GM10266 (cell line): Measurements from ENCODE around the gene ARHGEF12.

Experiments
- DNase-seq: peaks from one replicate; pipeline ENCODE4 v3.0.0; 2012; ENCODE audit errors: extremely low spot score
- TF ChIP-seq, protein P1 (sequence below): IDR thresholded peaks from 2 replicates; pipeline ENCODE4 v1.5.1; 2012; ENCODE audit warnings: mild to moderate bottlenecking, low read depth; ENCODE audit not compliant: control insufficient read depth, insufficient read depth; ENCODE audit errors: missing control alignments

ARHGEF12 gene

DNA sequence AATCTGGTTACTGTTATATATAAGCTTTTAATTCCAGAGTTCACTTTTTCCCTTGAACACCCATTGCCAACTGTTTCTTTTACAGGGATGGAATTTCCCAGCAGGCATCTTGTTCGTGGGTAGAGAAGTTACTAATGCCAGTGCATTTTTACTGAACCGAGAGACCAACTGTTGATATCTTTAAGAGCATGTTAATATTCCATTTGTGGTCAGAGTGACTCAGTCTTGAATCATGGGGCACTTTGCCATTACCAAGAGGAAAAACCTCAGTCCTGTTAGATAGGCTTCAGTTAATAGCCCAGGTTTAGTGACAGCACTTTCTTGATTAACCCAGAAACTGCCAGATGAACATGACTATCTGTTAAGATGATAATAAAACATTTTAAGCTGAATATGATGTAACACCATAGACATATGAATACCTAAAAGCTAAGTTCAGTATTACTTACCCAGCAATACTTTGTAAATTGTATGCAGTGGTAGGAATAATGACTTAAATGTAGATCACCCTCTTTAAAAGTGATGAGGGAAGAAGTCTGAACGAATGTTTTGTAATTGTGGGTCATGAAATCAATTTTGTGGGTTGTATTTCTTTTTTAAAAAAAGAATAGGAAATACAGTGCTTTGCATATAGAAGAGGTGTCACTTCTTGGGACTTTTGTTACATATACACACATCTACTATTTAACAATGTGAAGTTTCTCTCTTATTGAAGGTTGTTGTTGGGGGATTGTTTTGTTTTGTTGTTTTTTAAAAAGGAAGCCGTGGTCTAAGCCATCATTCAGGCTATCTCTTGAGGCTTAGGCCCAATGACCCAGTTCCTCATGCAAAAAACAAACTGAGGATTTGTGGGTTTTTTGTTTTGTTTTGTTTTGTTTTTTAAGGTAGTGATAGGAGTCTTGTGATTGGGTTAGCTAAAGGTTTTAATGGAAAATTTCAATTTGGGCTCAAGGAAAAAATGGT, 96.1 kb downstream of the ARHGEF12 start:
- no peak for DNase-seq
- TF ChIP-seq, protein P1, sequence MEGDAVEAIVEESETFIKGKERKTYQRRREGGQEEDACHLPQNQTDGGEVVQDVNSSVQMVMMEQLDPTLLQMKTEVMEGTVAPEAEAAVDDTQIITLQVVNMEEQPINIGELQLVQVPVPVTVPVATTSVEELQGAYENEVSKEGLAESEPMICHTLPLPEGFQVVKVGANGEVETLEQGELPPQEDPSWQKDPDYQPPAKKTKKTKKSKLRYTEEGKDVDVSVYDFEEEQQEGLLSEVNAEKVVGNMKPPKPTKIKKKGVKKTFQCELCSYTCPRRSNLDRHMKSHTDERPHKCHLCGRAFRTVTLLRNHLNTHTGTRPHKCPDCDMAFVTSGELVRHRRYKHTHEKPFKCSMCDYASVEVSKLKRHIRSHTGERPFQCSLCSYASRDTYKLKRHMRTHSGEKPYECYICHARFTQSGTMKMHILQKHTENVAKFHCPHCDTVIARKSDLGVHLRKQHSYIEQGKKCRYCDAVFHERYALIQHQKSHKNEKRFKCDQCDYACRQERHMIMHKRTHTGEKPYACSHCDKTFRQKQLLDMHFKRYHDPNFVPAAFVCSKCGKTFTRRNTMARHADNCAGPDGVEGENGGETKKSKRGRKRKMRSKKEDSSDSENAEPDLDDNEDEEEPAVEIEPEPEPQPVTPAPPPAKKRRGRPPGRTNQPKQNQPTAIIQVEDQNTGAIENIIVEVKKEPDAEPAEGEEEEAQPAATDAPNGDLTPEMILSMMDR = no peak

DNA sequence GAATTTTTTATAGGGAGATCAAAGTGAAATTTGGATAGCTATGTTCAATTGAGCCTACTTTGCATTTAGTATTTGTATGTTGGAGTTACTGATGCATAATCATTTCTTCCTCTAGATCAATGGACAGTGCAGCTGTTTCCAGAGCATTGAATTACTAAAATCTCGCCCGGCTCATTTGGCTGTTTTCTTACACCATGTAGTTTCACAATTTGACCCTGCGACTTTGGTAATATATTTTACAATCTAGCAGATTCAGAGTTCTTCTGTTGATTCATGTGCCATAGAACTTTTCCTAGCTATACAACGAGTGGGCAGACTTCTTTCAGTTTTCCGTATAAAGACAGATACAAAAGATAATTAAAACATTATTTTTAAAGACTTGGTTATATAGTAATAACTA, 105.4 kb downstream of the ARHGEF12 start:
- no peak for DNase-seq
- TF ChIP-seq, protein P1 = no peak

DNA sequence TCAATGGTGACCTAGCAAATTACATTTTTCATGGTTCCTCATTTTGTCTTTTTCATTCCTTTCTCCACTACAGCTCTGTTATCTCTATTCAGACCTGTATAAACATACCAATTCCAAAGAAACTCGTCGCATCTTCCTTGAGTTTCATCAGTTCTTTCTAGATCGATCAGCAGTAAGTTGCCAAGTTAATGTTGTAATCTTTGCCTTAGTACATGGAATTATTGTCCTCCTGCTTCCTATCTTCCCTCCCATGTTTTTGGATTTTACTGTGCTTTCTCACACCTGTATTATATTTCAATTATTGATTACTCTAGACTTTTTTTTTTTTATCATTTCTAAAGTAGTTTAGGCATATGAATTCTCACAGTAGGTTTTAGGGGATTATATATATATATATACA, 105.8 kb downstream of the ARHGEF12 start:
- TF ChIP-seq, protein P1 = no peak
- no peak for DNase-seq

DNA sequence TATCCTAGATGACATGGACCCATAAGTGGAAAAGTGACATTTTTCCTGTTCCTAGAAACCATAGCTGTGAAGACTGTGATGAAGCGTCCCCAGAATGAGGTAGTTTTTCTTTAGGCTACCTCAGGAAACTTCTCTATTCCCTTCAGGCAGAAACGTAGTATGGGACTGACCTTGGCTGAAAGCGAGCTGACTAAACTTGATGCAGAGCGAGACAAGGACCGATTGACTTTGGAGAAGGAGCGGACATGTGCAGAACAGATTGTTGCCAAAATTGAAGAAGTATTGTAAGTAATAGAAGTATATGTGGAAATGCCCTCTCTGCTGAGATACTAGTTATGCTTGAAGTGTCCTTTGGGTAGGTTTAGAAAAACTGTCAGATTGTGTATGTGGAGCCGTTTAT, 110.6 kb downstream of the ARHGEF12 start:
- TF ChIP-seq, protein P1 = no peak
- no peak for DNase-seq

DNA sequence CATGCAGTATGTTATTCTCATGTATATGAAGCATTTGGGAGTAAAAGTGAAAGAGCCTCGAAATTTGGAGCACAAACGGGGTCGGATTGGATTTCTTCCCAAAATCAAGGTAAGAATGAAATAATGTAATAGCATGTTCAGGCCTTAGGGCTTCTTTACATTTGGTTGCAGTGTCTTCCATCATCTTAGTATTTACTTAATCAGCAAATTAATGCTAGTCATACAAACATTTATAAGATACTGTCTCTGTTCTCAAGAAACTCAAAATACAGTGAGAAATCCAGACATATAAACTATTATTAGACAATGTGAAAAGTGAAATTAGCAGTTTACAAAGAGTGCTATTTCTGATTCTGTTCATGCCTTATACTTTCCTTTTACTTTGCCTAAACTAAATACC, 112.0 kb downstream of the ARHGEF12 start:
- no peak for DNase-seq
- TF ChIP-seq, protein P1 = no peak

DNA sequence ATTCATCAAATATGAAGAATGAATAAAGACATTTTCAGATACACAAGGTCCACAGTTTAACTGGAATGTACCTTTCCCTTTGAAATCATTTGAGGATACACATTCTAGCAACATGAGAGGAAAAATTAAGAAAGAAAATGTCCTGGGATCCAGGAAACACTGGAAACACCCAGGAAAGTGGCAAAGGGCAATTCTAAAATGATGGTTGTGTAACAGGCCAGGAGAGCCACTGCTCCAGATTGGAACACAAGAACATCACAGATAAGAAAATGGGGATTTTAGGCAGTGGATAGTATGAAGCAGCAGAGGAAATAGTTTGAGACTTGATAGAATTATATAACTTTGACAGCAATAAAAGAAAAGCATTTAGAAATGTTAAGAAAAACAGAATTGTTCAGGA, 119.3 kb downstream of the ARHGEF12 start:
- TF ChIP-seq, protein P1 = no peak
- no peak for DNase-seq

DNA sequence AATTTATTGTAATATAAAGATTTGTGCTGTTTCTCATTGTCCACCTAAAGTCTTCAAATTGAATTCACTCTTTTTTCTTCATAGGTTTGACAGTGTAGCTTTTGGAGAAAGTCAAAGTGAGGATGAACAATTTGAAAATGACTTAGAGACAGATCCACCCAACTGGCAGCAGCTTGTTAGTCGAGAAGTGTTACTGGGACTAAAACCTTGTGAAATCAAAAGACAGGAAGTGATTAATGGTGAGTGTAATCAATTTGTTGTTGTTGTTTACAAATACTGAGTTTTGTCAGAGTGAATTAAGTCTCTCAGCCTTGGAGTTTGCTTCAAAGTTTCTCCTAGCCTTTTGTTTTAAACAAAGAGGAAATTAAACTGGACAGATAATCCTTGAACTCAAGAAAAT, 121.8 kb downstream of the ARHGEF12 start:
- TF ChIP-seq, protein P1 = no peak
- DNase-seq = no peak
